Ovary (tissue), 3 donors: Measurements from ENCODE around the gene OR5H6.

Experiments used
- CTCF ChIP-seq, 3 donors: fragments of 450-650 bp in 2 of 3; fragments of 200-600 bp in 1 of 3; IDR thresholded peaks; one replicate each; pipeline versions ENCODE4 v1.5.1 to v1.8.0; 2016 to 2022; ENCODE audit warnings: antibody characterized with exemption in 3 of 3, mild to moderate bottlenecking in 1 of 3
- EP300 ChIP-seq: sonication (generic); formaldehyde crosslinking; IDR thresholded peaks from one replicate; pipeline ENCODE4 v1.6.1; 2017; ENCODE audit warnings: antibody characterized with exemption
- donor health status: DM: no; HTN: no; CAD: no.

- no peak for TF ChIP-seq CTCF (IDR thresholded peaks at IDR 0.05)
- TF ChIP-seq EP300: no peak
These were observed 8.1 kb downstream of the OR5H6 start for GRCh38 chr3:98272126-98272525.
